GM12878 (cell line): Measurements from ENCODE around the gene CCNH.

Experiments
- ASH2L ChIP-seq: fragments of 300-600, 200-600 bp; sonication (generic); IDR thresholded peaks from 2 replicates; pipeline ENCODE4 v1.6.1; 2017; ENCODE audit warnings: low read depth, mild to moderate bottlenecking, borderline replicate concordance
- SRF ChIP-seq, 2 experiments: IDR thresholded peaks; 2 replicates each; pipeline ENCODE4 v1.6.1; 2011; ENCODE audit warnings: low read depth in 2 of 2, low read length in 2 of 2, mild to moderate bottlenecking in 1 of 2, moderate library complexity in 1 of 2

DNA sequence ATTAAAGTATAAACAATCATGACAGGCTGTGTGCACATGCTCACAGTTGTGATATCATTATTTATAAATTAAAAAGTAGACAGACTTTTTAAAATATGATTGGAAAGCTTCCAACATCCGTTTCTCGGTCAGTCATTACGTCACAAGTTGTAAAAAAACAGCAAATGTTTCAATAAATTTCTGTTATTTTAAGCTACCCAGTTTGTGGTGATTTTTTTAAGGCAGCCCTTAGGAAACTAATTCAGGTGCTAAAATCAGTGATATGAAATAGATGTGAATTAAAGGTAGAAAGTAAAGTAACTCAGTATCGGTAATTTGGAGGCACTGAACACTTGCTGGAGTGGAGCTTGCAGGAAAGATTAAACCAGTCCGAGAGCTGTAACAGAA, 1.2 kb downstream of the CCNH start:
- TF ChIP-seq SRF (IDR thresholded peaks at IDR 0.05; ENCODE audit: low read depth in 2 of 2, low read length in 2 of 2): no peak
- no peak for TF ChIP-seq ASH2L
